ENCODE results near the gene FAM228B.

The FAM228B gene

DNA sequence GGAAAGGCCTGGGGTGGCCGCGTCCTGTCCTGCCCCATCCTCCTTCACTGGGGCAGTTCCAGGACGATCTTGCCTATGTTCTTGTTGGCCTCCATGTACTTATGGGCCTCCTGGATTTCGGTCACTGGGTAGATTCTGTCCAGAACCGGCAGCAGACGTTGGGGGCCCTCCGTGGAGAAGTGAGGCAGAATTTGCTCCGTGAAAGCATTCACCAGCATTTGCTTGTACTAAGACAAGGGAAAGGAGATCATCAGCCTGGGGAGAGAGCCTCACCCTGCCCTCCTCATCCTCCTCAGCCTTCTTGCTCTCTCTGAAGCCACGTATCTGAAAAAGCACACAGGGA, 45.8 kb upstream of the FAM228B start:
- TF ChIP-seq CTCF (IDR thresholded peaks at IDR 0.05; ENCODE audit: control extremely low read depth, extremely low read depth, low read depth, missing control alignments), result no peak
- POLR2A ChIA-PET, result interaction anchor here (2.1 kb wide), 1 partner anchor 151 kb away, joined by 12 read pairs; the partner anchor contains the start of gene ATAD2B
- CTCF ChIA-PET, result interaction anchor here (1.2 to 1.9 kb wide), 3 partner anchors 12 to 253 kb away, joined by 3 to 13 read pairs (median 10); partner anchors contain the start of gene ATAD2B
- DNase-seq (ENCODE audit: extremely low spot score), result no peak

- TF ChIP-seq CTCF (IDR thresholded peaks at IDR 0.05; ENCODE audit: control extremely low read depth, extremely low read depth, low read depth, missing control alignments), result no peak
- CTCF ChIA-PET, result interaction anchor here (1.2 to 1.9 kb wide), 2 partner anchors 12 to 151 kb away, joined by 3 to 13 read pairs; partner anchors contain the start of gene ATAD2B
- POLR2A ChIA-PET, result no interaction called here
These were observed 45.4 kb upstream of the FAM228B start for GRCh38 chr2:24077879-24078278.

GRCh38 chr2:24080701-24081100, 42.6 kb upstream of the FAM228B start:
- DNase-seq (ENCODE audit: extremely low spot score), result no peak
- CTCF ChIA-PET, result interaction anchor here (1.2 to 5.3 kb wide), 3 partner anchors 11 to 154 kb away, joined by 3 to 91 read pairs (median 3); partner anchors contain the start of gene ATAD2B
- POLR2A ChIA-PET, result no interaction called here

More at GRCh38 chr2:24077879-24078278, 45.4 kb upstream of the FAM228B start:
- DNase-seq (ENCODE audit: extremely low spot score), result no peak

GRCh38 chr2:24082787-24083566, 40.3 kb upstream of the FAM228B start:
- no peak for DNase-seq (ENCODE audit: extremely low spot score)

More at GRCh38 chr2:24080701-24081100, 42.6 kb upstream of the FAM228B start:
- TF ChIP-seq CTCF (IDR thresholded peaks at IDR 0.05; ENCODE audit: control extremely low read depth, extremely low read depth, low read depth, missing control alignments), result no peak

GRCh38 chr2:24083567-24084385, 39.5 kb upstream of the FAM228B start:
- no peak for TF ChIP-seq CTCF (IDR thresholded peaks at IDR 0.05; ENCODE audit: control extremely low read depth, extremely low read depth, low read depth, missing control alignments)
- ChIA-PET CTCF (interaction anchor here (0.7 to 5.3 kb wide), 64 partner anchors 8 to 701 kb away, joined by 3 to 91 read pairs (median 5); partner anchors contain the start of genes ATAD2B, ITSN2, SF3B6 and UBXN2A), POLR2A (interaction anchor here (0.5 to 1.1 kb wide), 5 partner anchors 39 to 259 kb away, joined by 4 to 10 read pairs (median 4); partner anchors contain the start of gene PFN4)
- DNase-seq (ENCODE audit: extremely low spot score), result peak; percentile 88

More at GRCh38 chr2:24082787-24083566, 40.3 kb upstream of the FAM228B start:
- TF ChIP-seq CTCF (IDR thresholded peaks at IDR 0.05; ENCODE audit: control extremely low read depth, extremely low read depth, low read depth, missing control alignments), result no peak
- POLR2A ChIA-PET, result interaction anchor here (0.9 to 1.1 kb wide), 2 partner anchors 155 to 258 kb away, joined by 4 to 10 read pairs; no protein-coding TSS in a partner anchor
- CTCF ChIA-PET, result interaction anchor here (0.7 to 5.3 kb wide), 49 partner anchors 7 to 700 kb away, joined by 3 to 91 read pairs (median 6); partner anchors contain the start of genes ATAD2B, SF3B6, UBXN2A and WDCP
